ENCODE results near the gene NFIC.

Gene NFIC

DNA sequence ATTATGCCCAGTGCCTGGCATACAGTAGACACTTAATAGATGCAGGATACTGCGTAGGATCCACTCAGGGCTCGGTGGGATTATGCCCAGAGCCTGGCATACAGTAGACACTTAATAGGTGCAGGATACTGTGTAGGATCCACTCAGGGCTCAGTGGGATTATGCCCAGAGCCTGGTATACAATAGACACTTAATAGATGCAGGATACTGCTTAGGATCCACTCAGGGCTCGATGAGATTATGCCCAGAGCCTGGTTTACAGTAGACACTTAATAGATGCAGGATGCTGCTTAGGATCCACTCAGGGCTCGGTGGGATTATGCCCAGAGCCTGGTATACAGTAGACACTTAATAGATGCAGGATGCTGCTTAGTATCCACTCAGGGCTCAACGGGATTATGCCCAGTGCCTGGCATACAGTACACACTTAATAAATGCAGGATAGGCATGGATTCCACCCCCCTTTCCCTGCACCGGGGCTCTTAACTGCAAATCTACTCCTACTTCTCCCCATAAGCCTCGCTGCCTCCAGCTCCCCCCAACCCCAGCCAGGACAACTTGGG is 89.1 kb downstream of the NFIC start:
- no peak for DNase-seq

DNA sequence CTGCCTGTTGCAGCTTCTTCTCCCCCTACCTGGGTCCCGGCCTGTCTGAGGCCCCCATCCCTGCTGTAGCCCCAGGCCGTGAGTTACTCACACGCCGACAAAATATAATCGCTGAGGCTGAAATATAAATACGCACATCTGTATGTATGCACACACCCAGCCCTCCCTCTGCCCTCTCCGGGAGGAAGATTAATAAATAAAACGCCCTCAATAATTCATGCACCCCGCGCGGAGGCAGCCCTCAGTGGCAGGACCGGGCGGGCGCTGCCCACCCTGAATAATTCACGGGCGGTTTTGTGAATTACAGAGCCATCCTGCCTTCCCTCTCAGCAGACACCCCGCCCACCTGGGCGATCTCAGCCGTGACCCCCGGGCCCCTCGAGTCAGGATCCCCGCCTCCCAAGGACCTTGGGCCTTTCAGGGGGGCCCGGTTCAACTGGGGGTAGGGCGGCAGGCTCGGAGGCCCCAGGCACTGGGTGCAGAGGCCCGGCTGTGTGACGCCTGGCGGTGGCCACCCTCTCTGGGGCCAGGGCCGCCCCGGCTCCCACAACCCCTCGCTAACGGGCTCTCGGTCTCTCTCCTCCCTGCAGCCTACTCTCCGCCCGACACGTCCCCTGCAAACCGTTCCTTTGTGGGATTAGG is 89.7 kb downstream of the NFIC start:
- no peak for DNase-seq

DNA sequence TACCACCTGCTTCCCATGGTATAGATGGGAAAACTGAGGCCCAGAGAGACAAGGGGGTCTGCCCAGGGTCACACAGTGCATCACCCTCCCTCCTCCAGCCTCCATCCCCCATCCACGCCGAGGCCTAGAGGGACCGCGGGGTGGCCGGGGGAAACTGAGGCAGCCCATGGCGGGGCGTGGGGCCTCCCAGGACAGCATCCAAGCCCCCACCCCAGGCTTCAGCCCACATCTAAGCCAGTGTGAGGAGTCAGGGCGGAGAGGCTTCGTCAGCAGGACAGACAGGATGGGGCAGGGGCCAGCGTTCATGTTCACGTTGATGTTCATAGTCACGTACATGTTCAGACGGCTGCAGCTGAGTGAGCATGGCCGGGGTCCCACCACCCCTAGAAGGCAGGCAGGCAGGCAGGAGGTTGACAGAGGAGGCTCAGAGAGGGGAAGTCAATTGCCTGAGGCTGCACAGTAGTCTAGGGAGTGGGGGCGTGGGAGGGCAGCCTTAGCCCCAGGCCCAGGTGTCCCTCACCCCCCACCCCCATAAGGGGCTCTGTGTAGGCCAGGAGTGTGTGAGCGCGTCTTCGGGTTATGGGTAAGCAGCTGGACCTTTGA is 90.6 kb downstream of the NFIC start:
- DNase-seq, result no peak

DNA sequence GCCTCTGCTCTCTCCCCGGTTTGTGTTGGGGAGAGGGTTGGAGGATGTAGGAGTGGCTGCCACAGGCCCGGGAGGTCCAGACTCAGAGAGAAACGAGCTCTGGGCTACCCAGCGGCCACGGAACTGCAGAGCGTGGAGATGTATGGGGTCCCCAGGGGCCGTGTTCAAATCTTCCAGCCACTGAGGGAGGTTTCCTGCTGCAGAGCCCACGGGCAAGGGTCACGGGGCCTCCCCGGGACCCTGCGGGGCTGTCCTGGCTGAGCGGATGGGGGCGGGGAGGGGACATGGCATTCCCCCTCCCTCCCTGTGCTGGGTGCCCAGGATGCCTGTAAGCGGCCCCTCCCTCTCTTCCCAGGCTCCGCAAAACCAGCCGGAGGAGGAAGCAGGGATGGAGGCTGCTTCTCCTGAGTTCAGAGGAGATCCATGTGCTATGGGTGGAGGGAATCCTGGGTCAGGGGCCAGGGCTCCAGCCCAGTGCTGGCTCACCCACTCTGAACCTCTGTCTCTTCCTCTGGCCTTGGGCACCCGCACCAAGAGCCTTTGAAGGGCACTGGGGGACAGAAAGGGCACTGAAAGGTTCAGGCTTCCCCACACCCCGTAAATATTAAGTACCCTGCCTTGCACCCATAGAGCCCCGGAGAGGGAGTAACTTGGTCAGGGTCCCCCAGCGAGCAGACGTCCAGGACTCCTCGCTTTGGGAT is 91.3 kb downstream of the NFIC start:
- DNase-seq, result no peak

DNA sequence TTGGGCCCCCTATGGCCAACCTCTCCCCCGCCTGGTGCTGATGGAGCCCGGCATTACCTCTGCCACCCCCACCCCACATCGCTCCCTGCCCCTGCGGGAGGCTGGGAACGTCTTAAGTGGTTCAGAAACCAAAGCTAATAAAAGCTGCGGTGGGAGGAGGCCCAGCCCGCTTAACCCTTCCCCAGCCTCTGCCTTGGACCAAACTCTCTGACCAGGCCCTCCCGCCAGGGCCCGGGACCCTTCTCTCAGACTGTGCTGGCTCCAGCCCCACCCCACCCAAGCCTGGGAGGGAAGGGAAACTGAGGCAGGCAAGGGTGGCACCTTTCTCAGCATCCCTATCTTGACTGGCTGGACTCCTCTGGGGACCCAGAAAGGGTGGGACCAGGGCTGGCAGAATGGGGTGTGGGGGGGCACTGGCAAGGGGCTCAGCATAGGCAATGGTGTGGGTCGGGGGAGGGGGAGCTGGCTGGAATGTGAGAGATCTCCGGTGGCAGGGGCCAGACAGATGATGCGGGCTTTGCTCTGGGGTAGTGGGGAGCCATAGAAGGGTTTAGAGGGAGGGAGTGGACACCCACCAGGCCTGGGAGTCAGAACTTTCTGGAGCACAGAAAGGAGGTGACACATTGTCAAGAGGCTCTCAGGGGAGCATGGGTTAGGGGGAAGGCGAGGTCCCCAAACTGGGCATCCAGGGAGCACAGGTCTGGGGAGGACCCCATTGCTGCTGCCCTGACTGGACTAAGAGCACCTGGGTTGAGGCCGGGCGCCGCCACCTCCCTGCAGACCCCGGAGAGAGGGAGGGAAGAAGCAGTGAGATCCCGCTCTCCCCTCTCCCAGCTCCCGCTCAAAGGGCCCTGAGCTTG is 92.1 kb downstream of the NFIC start:
- DNase-seq, result peak; percentile 76

DNA sequence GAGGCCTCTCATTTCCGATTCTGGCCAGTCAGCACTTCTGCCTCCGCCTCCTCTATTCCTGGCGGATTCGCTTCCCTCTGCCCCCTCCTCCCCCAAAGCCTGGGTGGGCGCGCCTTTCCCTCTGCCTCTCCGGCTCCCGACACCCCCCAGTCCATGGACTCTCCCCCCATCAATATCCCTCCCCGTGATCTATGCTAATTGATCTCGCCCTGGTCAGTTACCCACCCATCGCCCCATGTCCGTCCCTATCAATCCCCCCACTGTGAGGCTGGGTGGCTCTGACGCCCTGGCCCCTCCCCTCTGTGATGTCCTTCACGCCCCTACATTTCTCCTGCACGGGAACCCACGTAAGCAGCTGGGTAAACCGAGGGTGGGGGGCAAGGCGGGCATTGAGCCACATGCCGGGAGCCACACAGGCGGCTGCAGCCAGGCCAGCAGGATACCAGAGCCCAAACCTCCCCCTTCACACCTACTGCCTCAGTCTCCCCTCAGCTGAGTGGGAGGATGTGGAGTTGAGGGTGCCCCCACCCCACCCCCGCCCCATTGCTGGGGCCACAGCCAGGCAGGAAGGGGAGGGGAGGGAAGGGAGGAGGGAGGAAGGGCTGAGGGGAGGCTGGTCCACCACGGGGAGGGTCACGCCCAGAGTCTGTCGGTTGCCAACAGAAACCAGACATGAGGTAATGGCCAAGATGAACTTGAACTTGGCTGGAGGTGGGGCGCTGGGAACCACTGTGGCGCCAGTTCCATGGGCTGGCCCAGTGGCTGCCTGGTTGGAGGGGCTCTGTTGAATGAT is 92.9 kb downstream of the NFIC start:
- DNase-seq, result peak; percentile 97

DNA sequence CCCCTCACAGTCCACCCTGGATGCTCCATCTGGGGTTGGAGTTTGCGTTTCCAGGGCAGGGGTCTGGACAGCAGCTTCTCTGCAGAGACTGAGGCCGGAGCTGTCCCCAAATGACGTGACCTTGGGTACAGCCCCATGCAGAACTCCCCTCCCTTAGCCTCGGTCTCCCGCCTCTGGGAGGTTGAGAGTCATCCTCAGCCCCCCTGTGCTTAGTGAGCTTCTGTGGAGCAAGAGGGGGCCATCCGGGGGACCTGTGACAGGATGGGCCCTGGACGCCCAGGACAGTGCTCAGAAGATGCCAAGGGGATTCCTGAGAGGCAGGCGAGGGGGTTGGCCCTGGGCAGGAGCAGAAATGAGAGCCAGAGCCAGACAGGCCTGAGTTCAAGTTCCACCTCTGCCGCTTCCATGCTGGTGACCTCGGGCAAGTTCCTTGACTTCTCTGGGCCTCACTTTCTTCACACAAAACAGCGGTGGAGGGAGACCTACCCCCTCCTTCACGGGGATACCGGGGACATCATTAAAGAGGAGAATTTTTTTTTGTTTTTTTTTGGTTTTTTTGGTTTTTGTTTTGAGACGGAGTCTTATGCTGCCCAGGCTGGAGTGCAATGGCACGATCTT is 93.7 kb downstream of the NFIC start:
- no peak for DNase-seq

DNA sequence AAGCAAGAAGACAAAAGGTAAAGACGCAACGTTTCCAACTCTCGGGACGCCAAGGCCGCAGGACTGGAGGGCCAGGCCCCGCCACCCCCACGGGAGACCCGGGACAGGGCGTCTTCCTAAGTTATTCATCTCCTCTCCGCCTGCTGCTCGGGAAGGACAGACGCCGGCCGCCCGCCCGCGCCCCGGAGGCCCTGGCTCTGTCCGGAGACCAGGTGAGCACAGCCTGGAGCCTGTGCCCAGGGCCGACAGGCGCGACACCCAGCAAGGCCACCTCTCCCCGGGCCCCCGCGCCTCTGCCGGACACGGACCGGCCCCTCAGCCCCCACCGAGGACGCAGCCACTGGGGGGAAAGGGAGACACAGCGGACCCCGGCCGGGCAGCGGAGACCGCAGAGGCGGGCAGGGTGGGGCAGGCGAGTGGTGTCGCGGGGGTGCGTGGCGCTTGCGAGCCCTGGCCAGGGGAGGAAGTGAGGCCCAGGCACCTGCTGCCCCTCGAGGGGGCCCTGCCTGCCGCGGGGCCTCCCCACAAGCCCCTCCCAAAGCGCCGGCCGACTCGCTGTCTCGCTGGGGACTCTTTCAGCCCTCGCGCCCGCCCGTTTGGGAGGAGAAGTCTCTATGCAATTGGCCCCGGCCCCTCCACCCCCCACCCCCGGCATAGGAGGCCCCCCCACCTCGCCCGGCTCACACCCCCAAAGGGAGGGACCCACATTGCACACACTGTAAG is 96.8 kb downstream of the NFIC start:
- no peak for DNase-seq

DNA sequence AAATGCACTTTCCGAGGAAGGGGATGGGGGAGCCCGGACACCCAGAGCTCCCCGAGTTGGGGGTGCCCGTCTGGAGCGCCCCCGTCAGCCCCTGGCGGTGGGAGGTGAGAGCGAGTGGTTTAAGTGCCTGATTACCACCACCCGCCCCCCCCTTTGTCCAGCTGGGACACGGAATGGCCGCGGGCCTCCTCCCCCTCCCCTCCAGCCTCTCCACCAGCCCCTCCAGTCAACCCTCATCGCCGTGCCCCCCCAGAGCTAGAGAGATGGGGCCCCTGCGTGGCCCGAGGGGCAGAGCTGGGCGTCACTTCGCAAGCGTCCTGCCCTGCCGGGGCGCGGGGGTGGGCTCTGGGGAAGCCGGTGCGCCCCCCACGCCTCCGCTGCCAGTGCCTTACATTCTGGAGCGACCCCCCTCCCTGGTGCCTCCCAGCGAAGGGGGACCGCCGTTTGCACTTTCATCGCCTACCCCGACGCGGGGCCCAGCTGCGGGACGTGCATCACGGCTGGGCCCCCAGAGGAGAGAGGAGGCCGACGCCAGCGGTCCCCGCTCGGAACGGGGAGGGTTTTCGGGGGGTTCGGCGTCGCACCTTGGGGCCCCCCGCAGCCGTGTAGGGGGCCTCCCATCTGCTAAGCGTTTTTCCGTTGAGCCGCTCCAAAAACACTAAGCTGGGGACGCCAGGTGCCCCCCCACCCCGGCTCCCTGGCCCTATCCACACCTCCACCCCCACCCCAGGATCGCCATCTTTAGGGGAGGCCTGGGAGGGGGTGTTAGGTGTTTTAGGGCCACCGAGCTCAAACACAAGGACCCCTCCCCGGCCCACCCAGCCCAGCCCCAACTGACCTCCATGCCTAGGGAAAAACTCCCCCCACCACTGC is 97.6 kb downstream of the NFIC start:
- no peak for DNase-seq

DNA sequence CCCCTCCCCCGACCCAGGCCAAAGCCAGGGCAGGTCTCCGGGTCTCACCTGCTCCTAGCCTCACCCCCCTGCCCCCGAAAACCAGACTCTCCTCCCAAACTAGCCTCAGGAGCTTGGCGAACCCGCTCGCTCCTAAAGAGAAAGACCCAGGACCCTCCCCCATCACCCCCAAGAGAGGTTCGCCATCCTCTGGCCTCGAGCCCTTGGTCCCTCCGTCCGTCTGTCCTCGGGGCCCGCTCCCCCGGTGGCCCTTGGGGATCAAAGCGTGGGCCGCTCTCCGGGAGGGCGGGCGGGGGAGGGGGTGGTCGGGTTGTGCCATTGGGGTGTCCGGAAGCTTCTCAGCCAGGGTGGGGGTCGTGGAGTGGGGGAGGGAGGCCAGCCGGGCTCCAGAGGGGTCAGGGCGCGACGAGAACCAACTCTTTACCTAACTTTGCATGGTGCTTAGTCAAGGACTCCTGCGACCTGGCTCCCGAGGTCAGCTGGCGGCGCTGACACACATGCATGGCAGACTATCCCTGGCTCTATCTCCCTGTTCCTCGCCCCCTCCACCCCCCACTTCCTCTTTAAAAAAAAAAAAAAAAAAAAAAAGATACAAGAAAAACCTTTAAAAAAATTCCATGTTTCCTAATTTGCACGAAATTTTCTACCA is 98.3 kb downstream of the NFIC start:
- no peak for DNase-seq

DNA sequence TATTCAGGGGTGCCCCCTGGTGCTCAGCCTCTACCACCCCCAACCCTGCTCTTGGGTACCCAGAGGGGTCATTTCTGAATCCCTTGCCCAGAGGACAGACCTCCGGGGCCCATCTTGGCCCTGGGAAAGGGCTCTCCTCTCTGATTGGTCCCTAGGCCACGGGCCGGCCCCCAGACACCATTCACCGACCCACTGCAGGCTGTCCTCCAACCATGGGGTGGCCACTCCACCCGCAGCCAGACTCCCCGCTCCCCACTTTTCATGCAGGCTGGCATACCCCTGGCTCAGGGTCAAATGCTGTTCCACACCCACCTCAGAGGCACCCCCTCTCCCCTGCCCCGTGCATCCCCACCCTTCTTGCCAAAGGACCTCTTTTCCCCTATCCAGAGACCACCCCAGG is 99.2 kb downstream of the NFIC start:
- DNase-seq, result no peak

DNA sequence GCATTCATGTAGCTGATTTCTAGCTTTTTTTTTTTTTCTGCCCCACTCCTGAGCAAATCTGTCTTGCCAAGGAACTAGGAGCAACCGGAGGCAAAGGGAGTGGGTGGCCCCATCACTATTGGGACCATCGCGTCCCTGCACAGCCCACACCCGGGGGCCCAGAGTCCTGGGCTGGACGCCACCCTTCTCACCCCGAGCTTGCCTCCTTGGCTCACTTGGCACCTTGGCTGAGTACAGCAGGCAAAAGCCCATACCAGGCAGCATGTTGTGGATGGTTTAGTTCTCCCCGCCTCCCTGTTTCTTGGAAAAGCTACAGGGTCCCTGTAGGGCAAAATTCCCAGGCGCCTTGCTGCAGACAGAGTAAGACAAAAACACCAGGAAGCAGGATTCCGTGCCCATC is 100.3 kb downstream of the NFIC start:
- DNase-seq, result no peak

DNA sequence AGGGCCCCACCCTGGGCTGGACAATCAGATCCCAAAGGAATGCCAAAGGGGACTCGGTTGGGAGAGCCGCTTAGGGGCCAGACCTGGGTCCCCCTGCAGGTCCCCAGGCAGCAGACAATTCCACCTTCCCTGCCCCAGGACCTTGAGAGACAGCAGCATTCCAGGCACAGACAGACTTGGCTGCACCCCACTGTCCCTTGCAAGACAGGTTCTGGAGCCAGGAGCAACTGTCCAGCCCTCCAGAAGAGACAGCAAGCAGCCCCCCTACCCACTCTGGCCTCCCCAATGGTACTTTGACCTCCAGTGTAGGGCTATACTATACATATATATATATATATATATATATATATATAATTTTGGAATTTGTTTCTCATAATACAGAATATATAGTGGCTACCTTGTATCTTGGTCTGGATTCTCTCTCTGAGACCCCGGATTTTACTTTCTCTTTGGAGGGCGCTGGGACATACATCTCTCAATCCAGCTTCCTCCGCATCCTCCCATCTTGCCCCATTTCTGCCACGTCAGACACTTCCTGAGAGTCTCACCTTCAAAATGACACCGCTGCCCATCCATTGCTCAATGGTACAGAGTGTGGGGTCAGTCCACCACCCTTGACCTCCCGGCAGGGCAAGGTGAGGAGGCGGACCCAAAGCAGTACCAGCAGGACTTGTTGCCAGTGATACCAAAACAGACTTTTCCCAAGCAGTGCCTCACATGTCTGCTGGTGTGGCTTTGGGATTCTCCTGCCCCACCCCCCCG is 101.2 kb downstream of the NFIC start:
- no peak for DNase-seq

DNA sequence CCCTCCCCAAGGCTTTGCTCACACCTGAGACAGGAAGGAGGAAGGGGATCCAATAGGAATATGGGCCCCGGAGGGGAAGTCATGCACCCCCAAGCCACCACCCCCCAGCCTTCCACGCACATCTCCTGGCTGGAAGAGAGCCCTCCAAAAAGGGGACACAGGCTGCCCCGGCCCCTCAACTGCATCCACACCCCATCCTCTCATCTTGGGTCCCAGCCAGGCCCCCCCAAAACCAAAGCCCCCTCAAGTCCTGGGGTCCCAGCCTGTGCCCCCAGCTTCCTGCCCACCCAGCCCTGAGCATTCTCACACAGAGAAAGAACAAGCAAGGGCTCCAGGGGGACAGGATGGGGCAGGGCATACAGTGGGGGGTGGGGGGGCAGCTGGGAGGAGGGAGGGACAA is 101.8 kb downstream of the NFIC start:
- no peak for DNase-seq

DNA sequence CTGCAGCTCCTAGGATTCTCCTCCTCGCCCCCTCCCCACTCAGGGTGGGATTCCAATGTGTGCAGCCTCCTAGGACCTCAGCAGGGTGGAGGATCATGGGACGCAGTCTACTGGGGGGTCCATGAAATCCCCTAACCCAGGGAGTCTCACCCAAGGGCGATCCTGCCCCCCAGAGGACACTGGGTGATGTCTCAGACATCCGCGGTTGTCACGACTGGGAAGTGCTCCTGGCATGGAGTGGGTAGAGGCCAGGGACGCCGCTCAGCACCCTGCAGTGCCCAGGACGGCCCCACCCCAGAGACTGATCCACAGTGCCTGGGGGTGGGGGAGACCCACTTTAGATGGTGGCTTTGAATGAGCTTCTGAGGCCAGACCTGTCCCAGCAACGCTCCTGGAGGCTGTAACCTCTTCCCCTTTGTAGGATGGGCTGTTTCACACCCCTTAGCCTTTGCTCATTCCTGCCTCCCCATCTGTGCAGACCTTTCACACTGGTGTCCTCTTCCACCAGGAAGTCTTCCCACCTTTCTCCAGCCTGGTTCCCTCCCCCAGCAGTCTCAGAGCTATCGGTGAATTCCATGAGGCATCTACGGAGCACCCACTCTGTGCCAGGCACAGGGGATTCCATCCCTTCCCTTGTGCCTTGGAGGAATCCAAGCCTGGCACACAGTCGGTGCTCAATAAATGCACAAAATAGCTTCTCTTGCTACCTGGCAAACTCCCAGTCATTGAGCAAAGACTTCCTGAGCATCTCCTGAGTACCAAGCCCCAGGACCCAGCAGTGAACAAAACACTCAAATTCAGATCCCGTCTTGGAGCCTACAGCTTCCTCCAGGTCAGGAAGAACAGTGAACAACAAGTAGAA is 103.5 kb downstream of the NFIC start:
- DNase-seq, result no peak

DNA sequence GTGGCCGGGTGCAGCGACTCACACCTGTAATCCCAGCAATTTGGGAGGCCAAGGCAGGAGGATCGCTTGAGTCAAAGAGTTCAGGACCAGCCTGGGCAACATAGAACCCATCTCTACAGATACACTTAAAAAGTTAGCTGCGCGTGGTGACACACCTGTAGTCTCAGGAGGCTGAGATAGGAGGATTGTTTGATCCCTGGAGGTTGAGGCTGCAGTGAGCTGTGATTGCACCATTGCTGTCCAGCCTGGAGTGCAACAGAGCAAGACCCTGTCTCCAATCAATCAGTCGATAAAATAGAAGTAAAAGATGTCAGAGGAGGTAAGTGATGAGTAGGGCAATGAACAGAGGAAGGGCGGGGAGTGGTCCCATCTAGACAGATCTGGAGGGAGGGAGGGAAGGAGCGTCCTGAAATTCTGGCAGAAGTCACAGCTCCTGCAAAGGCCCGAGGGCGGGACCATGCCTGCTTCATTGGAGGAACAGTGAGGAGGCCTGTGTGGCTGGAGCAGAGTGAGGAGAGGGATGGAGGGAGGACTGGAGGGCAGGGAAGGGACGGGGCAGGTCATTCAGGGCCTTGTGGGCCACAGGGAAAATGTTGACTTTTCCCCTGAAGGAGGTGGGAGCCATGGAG is 104.2 kb downstream of the NFIC start:
- no peak for DNase-seq

DNA sequence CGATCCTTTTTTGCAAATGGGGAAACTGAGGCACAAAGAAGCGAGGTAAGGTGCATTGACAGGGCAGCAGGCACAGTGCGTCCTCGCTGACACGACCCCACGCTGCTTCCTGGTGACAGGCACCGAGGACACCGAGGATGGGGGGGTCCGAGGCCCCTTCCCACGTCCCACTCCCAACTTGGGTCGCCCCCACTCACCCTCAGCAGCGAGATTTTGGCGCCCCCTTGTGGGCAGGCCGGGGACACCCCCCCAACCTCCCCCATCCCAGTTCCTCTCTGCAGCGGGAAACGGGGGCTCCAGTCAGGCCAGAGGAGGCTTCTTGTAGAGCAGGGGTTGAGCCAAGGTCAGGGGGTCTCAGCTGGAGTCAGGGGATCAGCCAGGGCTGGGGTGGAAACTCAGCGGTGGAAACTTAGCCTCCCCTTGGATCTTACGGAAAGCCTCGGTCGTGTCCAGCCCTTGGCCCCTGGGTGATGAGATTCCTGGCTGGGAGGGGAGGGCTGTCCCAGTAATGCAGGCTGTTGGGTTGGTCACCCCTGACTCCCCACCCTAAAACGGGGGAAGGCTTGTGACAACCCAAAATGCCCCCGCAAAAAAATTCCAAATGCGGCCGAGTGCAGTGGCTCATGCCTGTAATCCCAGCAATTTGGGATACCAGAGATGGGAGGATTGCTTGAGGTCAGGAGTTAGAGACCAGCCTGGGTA is 105.7 kb downstream of the NFIC start:
- no peak for DNase-seq

All from femur (tissue), 1 donor.